Skin of body (tissue), 2 donors: ENCODE measurements around the gene VPS45. TPM values are rescaled to one million over a fixed set of nuclear protein-coding genes. Genes with fewer than 3 reads are reported as not detected.
"Not testable (repeated sequence)": the region's sequence is repeated elsewhere in the genome, so short reads cannot be mapped to it uniquely, and the experiment has no call there.

Experiments
- DNase-seq: peaks from one replicate; lab custom pipeline; 2025; lab: John Stamatoyannopoulos, UW
- total RNA-seq: library from RNA; depleted of rRNA; stranded (reverse); fragments of >200 nt; gene quantifications from one replicate; pipeline ENCODE4 v1.2.3, GENCODE V29; 2014

VPS45 gene
- total RNA-seq: 59.3 TPM

- DNase-seq: peak; percentile 93
Observed at GRCh38 chr1:150067184-150068108, at the start of gene VPS45. Gene VPS45, plus strand, starts transcription at chr1:150067776. Its CDS starts 82 bp downstream, at chr1:150067858.

GRCh38 chr1:150018165-150018564, 49.4 kb upstream of the VPS45 start:
- DNase-seq: no peak

- DNase-seq: no peak
Observed at GRCh38 chr1:150020711-150021110, 46.9 kb upstream of the VPS45 start.

- no peak for DNase-seq
Observed at GRCh38 chr1:150021191-150021694, 46.3 kb upstream of the VPS45 start.

GRCh38 chr1:150022357-150022756, 45.2 kb upstream of the VPS45 start:
- DNase-seq: no peak

- DNase-seq: no peak
Observed at GRCh38 chr1:150024156-150024555, 43.4 kb upstream of the VPS45 start.

- no peak for DNase-seq
Observed at GRCh38 chr1:150028322-150028721, 39.3 kb upstream of the VPS45 start.

GRCh38 chr1:150034336-150034735, 33.2 kb upstream of the VPS45 start:
- no peak for DNase-seq

- no peak for DNase-seq
Observed at GRCh38 chr1:150049926-150050325, 17.6 kb upstream of the VPS45 start.

- DNase-seq: no peak
Observed at GRCh38 chr1:150051089-150051373, 16.5 kb upstream of the VPS45 start.

GRCh38 chr1:150051905-150052412, 15.6 kb upstream of the VPS45 start:
- DNase-seq: not testable (repeated sequence)

GRCh38 chr1:150053926-150054325, 13.7 kb upstream of the VPS45 start:
- DNase-seq: no peak

- DNase-seq: not testable (repeated sequence)
Observed at GRCh38 chr1:150055507-150055906, 12.1 kb upstream of the VPS45 start.

- no peak for DNase-seq
Observed at GRCh38 chr1:150056407-150056806, 11.2 kb upstream of the VPS45 start.

- no peak for DNase-seq
Observed at GRCh38 chr1:150060260-150060659, 7.3 kb upstream of the VPS45 start.

- no peak for DNase-seq
Observed at GRCh38 chr1:150061632-150062101, 5.9 kb upstream of the VPS45 start.

GRCh38 chr1:150062113-150062512, 5.5 kb upstream of the VPS45 start:
- DNase-seq: no peak

- DNase-seq: no peak
Observed at GRCh38 chr1:150065184-150065871, 2.2 kb upstream of the VPS45 start.

GRCh38 chr1:150066328-150066727, 1.2 kb upstream of the VPS45 start:
- no peak for DNase-seq

GRCh38 chr1:150066838-150067183, 765 bp upstream of the VPS45 start:
- no peak for DNase-seq

- DNase-seq: no peak
Observed at GRCh38 chr1:150068109-150068435, 496 bp downstream of the VPS45 start.

GRCh38 chr1:150069923-150070322, 2.3 kb downstream of the VPS45 start:
- no peak for DNase-seq

- no peak for DNase-seq
Observed at GRCh38 chr1:150072959-150073358, 5.4 kb downstream of the VPS45 start.
